A673 (cell line): Measurements from ENCODE around the gene AP4E1.

Experiments used
- EZH2 ChIP-seq: fragments of 200-600 bp; sonication (generic); IDR thresholded peaks from 2 replicates; pipeline ENCODE4 v1.6.1; 2017; ENCODE audit warnings: borderline replicate concordance, low read depth, mild to moderate bottlenecking, mixed read lengths, antibody characterized with exemption, low read length; ENCODE audit not compliant: poor library complexity, severe bottlenecking
- TF ChIP-seq, protein P1 (sequence below): fragments of 300-800, 200-600 bp; sonication (generic); conservative IDR thresholded peaks from 2 replicates; pipeline ENCODE4 v1.5.1; 2017; ENCODE audit warnings: low read depth, mild to moderate bottlenecking, antibody characterized with exemption, low read length, moderate library complexity, mixed read lengths

DNA sequence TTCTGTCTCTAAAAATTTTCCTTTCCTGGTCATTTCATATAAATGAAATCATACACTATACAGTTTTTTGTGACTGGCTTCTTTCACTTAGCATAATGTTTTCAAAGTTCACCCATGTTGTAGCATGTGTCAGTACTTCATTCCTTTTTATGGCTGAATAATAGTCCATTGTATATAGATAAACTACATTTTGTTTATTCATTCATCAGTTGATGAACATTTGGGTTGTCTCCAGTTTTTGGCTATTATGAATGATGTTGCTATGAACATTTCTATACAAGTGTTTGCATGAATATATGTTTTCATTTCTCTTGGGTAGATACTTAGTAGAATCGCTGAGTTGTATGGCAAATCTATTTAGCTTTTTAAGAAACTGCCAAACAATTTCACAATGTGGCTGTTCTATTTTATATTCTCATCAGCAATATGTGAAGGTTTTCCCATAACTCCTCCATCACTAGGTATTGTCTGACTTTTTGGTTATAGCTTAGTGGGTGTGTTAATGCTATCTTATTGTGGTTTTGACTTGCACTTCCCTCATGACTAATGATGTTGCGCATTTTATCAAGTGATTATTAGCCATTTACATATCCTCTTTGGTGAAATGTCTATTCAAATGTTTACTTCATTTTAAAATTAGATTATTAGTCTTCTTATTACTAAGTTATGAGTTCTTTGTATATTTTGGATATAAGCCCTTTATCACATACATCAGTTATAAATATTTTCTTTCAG is 21.7 kb upstream of the AP4E1 start:
- TF ChIP-seq EZH2: no peak
- TF ChIP-seq, protein P1, sequence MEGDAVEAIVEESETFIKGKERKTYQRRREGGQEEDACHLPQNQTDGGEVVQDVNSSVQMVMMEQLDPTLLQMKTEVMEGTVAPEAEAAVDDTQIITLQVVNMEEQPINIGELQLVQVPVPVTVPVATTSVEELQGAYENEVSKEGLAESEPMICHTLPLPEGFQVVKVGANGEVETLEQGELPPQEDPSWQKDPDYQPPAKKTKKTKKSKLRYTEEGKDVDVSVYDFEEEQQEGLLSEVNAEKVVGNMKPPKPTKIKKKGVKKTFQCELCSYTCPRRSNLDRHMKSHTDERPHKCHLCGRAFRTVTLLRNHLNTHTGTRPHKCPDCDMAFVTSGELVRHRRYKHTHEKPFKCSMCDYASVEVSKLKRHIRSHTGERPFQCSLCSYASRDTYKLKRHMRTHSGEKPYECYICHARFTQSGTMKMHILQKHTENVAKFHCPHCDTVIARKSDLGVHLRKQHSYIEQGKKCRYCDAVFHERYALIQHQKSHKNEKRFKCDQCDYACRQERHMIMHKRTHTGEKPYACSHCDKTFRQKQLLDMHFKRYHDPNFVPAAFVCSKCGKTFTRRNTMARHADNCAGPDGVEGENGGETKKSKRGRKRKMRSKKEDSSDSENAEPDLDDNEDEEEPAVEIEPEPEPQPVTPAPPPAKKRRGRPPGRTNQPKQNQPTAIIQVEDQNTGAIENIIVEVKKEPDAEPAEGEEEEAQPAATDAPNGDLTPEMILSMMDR: no peak
